Endothelial cell (in vitro differentiated cells): ENCODE measurements around the gene DMAC2L. TPM values are rescaled to one million over a fixed set of nuclear protein-coding genes. Genes with fewer than 3 reads are reported as not detected.

Source experiments
- DNase-seq: peaks from one replicate; pipeline ENCODE4 v3.0.0; 2021; ENCODE audit warnings: low spot score
- H3K27ac Mint-ChIP-seq: one replicate; pipeline ENCODE4 v1.8.0; 2021; ENCODE audit warnings: mixed read lengths, inconsistent platforms; ENCODE audit not compliant: unreplicated experiment
- H3K27me3 Mint-ChIP-seq: one replicate; pipeline ENCODE4 v1.8.0; 2021; ENCODE audit warnings: mild to moderate bottlenecking, moderate library complexity, mixed read lengths, inconsistent platforms; ENCODE audit not compliant: unreplicated experiment
- H3K36me3 Mint-ChIP-seq: one replicate; pipeline ENCODE4 v1.8.0; 2021; ENCODE audit warnings: mild to moderate bottlenecking, low read depth, mixed read lengths, inconsistent platforms; ENCODE audit not compliant: unreplicated experiment
- H3K4me1 Mint-ChIP-seq: one replicate; pipeline ENCODE4 v1.8.0; 2021; ENCODE audit warnings: mild to moderate bottlenecking, mixed read lengths, inconsistent platforms; ENCODE audit not compliant: unreplicated experiment
- H3K4me3 Mint-ChIP-seq: one replicate; pipeline ENCODE4 v1.8.0; 2021; ENCODE audit warnings: mild to moderate bottlenecking, mixed read lengths, inconsistent platforms; ENCODE audit not compliant: unreplicated experiment
- H3K9me3 Mint-ChIP-seq: one replicate; pipeline ENCODE4 v1.8.0; 2021; ENCODE audit warnings: mixed read lengths, inconsistent platforms; ENCODE audit not compliant: unreplicated experiment
- CTCF ChIP-seq: fragments of 200-600 bp; sonication (generic); IDR thresholded peaks from one replicate; pipeline ENCODE4 v1.5.0; 2021; ENCODE audit warnings: antibody characterized with exemption; ENCODE audit not compliant: unreplicated experiment
- total RNA-seq: library from RNA; stranded (reverse); fragmentation: NEBNext Ultra II Directional; extraction: Animal tissue kit (Norgen Biotek cat#: 25700); gene quantifications from one replicate; pipeline ENCODE4 v1.2.1, GENCODE V29; 2021; ENCODE audit not compliant: unreplicated experiment

The DMAC2L gene
- total RNA-seq, 1 donor from 2014 or later = 14.1 TPM

GRCh38 chr14:50301914-50302313, 10.2 kb upstream of the DMAC2L start:
- Mint-ChIP-seq H3K4me1 (peaks cover 10% of the 10 kb centered on the region), H3K9me3 (no peaks in the 10 kb centered on the region), H3K27me3 (peaks cover 1% of the 10 kb centered on the region), H3K27ac (no peak overlapping the region), H3K36me3 (no peaks in the 10 kb centered on the region), H3K4me3 (no peak overlapping the region)
- DNase-seq = no peak
- no peak for TF ChIP-seq CTCF

GRCh38 chr14:50303744-50304471, 8.2 kb upstream of the DMAC2L start:
- no peaks in the 10 kb centered on the region for H3K9me3 Mint-ChIP-seq
- DNase-seq = no peak

GRCh38 chr14:50308363-50308915, 3.7 kb upstream of the DMAC2L start:
- Mint-ChIP-seq H3K4me1 (peaks cover 15% of the 10 kb centered on the region), H3K4me3 (no peak overlapping the region), H3K27me3 (peaks cover 8% of the 10 kb centered on the region), H3K9me3 (no peaks in the 10 kb centered on the region), H3K36me3 (no peaks in the 10 kb centered on the region), H3K27ac (no peak overlapping the region)
- TF ChIP-seq CTCF = no peak
- DNase-seq = no peak

More at GRCh38 chr14:50303744-50304471, 8.2 kb upstream of the DMAC2L start:
- Mint-ChIP-seq H3K4me1 (peaks cover 10% of the 10 kb centered on the region), H3K4me3 (no peak overlapping the region), H3K27me3 (peaks cover 1% of the 10 kb centered on the region), H3K36me3 (no peaks in the 10 kb centered on the region), H3K27ac (no peak overlapping the region)
- no peak for TF ChIP-seq CTCF

- Mint-ChIP-seq H3K4me3 (peak overlapping the region; percentile 83), H3K4me1 (peaks cover 17% of the 10 kb centered on the region), H3K27me3 (peaks cover 9% of the 10 kb centered on the region), H3K27ac (no peak overlapping the region), H3K36me3 (peaks cover 3% of the 10 kb centered on the region), H3K9me3 (no peaks in the 10 kb centered on the region)
- TF ChIP-seq CTCF = no peak
- DNase-seq = no peak
Observed at GRCh38 chr14:50310445-50310844, 1.7 kb upstream of the DMAC2L start.

GRCh38 chr14:50311337-50311971, 670 bp upstream of the DMAC2L start:
- no peak for DNase-seq
- peaks cover 17% of the 10 kb centered on the region for H3K4me1 Mint-ChIP-seq
- H3K36me3 Mint-ChIP-seq = peaks cover 9% of the 10 kb centered on the region
- H3K27me3 Mint-ChIP-seq = peaks cover 9% of the 10 kb centered on the region
- no peaks in the 10 kb centered on the region for H3K9me3 Mint-ChIP-seq
- peak overlapping the region; percentile 43 for H3K27ac Mint-ChIP-seq
- peak overlapping the region; percentile 93 for H3K4me3 Mint-ChIP-seq
- no peak for TF ChIP-seq CTCF
